BJ (cell line): ENCODE measurements around the gene EIF3A. TPM values are rescaled to one million over a fixed set of nuclear protein-coding genes. Genes with fewer than 3 reads are reported as not detected.

ENCODE experiments used
- CTCF ChIA-PET: fragments of 350-600 bp; formaldehyde crosslinking; extraction: SDS; loops from one replicate; lab custom pipeline; 2021; ENCODE audit warnings: antibody characterized with exemption, inconsistent platforms; lab: Yijun Ruan, JAX
- POLR2A ChIA-PET: fragments of 300-600 bp; sonication (Branson Sonifier 250); formaldehyde crosslinking; extraction: SDS; loops from one replicate; lab custom pipeline; 2021; ENCODE audit warnings: antibody characterized with exemption; lab: Charles Lee
- DNase-seq: peaks from one replicate; pipeline ENCODE4 v3.0.0-alpha.2; 2011; ENCODE audit warnings: low read depth
- H3K27me3 ChIP-seq: 2 replicates; pipeline ENCODE4 v1.6.0; 2011; ENCODE audit warnings: low read length; ENCODE audit not compliant: control insufficient read depth, insufficient read depth
- H3K36me3 ChIP-seq: 2 replicates; pipeline ENCODE4 v1.5.1; 2011; ENCODE audit warnings: low read length; ENCODE audit not compliant: control insufficient read depth, insufficient read depth
- H3K4me3 ChIP-seq: 2 replicates; pipeline ENCODE4 v1.5.1; 2011; ENCODE audit warnings: low read depth, mild to moderate bottlenecking, control low read depth, low read length
- polyA plus RNA-seq: library from polyadenylated mRNA; depleted of rRNA; stranded (reverse); fragments of >200 nt; gene quantifications from 2 replicates; pipeline ENCODE4 v1.2.3, GENCODE V29; 2011
- TF ChIP-seq, protein P1 (sequence below): IDR thresholded peaks from 2 replicates; pipeline ENCODE4 v1.5.1; 2011; ENCODE audit warnings: low read depth, mild to moderate bottlenecking, control low read depth, inconsistent platforms, low read length, moderate library complexity; ENCODE audit not compliant: insufficient read depth

EIF3A gene
- polyA plus RNA-seq, 1 experiment, result 17.5 TPM

DNA sequence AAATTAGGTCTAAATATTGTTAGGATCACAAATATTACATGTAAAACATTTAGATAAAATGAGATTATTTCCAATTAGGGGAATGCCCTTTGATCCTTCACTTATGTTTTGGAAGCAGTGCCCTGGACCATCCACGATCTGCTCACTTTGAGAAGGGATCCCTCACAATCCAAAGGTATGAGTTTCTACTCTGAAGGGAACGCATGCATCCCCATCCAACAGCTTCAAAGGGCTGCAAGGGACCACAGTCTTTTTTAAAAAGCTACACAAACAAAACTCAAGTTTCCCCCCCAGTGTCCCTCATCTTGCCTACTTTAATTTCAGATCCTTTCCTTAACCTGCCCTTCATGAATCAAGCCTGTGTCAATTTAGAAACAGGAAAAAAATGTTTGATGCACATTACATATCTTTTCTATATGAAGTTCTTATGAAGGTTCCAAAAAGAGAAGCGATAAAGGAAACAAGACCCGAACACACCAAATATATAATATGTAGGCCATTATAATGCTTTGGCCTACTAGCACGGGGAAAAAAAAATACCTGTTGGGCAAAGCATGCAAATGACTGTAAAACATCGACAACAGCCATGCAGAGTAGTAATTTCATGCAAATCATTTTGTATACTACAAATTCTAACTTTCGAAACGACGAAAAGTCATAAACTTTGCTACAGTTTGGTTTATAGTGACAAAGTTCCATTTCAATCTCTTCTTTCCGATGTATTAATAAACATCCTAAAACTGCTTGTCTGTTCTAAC, 2.0 kb downstream of the EIF3A start:
- peak overlapping the region; percentile 93 for H3K4me3 ChIP-seq
- POLR2A ChIA-PET, result no interaction called here
- TF ChIP-seq, protein P1, sequence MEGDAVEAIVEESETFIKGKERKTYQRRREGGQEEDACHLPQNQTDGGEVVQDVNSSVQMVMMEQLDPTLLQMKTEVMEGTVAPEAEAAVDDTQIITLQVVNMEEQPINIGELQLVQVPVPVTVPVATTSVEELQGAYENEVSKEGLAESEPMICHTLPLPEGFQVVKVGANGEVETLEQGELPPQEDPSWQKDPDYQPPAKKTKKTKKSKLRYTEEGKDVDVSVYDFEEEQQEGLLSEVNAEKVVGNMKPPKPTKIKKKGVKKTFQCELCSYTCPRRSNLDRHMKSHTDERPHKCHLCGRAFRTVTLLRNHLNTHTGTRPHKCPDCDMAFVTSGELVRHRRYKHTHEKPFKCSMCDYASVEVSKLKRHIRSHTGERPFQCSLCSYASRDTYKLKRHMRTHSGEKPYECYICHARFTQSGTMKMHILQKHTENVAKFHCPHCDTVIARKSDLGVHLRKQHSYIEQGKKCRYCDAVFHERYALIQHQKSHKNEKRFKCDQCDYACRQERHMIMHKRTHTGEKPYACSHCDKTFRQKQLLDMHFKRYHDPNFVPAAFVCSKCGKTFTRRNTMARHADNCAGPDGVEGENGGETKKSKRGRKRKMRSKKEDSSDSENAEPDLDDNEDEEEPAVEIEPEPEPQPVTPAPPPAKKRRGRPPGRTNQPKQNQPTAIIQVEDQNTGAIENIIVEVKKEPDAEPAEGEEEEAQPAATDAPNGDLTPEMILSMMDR, result no peak
- CTCF ChIA-PET, result no interaction called here
- H3K36me3 ChIP-seq, result no peaks in the 10 kb centered on the region; the same call in 1 of the 2 replicates
- no peak for DNase-seq
- H3K27me3 ChIP-seq, result no peaks in the 10 kb centered on the region

DNA sequence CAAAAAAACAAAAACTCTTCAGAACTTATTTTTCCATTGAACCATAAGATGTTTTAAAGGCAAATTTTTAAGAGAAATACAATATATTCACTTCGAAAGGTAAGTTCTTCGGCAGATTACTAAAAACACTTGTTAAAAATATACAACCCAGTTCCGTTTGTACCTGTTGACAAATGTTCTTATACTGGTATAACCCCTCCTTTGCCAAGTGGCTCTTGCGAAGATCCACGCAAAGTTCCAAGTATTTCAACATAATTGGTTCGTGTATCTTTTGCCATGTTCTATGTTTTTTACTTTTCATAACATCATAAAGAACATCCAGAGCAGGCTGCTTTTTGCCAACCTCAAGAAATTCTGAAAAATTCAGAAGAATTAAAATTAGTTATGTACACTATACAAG, 7.0 kb downstream of the EIF3A start:
- TF ChIP-seq, protein P1, result no peak
- DNase-seq, result no peak
- Histone ChIP-seq H3K4me3 (no peak overlapping the region), H3K36me3 (peaks cover 4% of the 10 kb centered on the region), H3K27me3 (no peaks in the 10 kb centered on the region)
- POLR2A ChIA-PET, result no interaction called here
- CTCF ChIA-PET, result interaction anchor here (1.4 kb wide), 1 partner anchor 31 kb away, joined by 3 read pairs; no protein-coding TSS in a partner anchor

DNA sequence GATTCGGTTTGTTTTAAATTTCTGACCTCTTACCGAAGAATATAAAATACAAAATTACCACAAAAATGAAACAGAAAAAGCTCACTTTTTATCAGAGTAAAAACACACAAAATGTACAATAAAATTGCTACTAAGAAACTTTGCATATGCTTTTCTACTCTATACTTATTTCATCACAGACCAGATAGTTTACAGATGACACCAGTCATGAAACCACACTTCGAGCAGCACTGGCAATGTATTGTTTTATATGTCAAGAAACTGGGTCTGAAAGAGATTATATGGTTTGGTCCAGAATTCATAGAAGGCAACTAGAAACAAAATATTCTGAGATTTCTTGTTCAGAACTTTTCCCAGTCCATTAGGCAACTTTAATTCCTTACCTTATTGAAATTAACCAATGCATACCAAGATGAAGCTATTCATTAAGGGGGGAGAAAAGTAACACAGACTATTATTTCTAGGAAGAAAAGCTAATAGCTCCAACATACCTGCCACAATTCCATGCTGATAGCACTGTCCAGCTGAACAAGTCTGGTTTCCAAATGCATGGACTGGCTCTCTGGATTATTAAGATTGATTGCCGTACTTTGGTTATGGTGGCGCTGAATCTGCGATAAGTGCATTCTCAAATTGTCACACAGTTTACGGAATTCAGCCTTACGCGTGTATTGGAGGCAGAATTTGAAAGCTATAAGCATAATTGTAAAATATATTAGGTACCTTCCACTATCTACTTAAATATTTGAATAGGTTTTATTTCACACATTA, 10.0 kb downstream of the EIF3A start:
- DNase-seq, result no peak
- Histone ChIP-seq H3K27me3 (no peaks in the 10 kb centered on the region), H3K36me3 (peaks cover 12% of the 10 kb centered on the region), H3K4me3 (no peak overlapping the region)
- ChIA-PET POLR2A (interaction anchor here (0.5 kb wide), 1 partner anchor 10 kb away, joined by 3 read pairs; the partner anchor contains the start of gene EIF3A), CTCF (interaction anchor here (0.7 kb wide), 1 partner anchor 65 kb away, joined by 4 read pairs; no protein-coding TSS in a partner anchor)
- TF ChIP-seq, protein P1, result no peak

DNA sequence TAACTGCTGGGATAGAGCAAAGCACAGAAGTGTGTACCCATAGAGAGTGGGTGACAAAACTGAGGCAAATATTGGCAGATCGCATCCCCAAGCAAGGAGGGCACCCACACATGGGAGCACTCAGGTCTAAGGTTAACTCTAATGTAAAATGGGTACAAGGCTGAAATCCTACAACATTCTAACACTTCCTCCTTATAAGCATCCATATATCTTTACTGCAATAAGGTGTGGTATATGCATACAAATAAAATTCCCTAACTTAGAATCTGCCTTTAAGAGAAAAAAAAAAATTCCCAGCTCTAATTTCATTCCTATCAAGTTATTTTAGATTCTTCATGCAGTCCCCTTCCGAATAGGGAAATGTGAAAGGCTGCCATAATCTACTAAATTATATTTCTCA, 18.7 kb downstream of the EIF3A start:
- H3K36me3 ChIP-seq, result peaks cover 26% of the 10 kb centered on the region
- no peak for DNase-seq
- H3K27me3 ChIP-seq, result no peaks in the 10 kb centered on the region
- POLR2A ChIA-PET, result no interaction called here
- TF ChIP-seq, protein P1, result no peak
- H3K4me3 ChIP-seq, result no peak overlapping the region
- CTCF ChIA-PET, result no interaction called here

DNA sequence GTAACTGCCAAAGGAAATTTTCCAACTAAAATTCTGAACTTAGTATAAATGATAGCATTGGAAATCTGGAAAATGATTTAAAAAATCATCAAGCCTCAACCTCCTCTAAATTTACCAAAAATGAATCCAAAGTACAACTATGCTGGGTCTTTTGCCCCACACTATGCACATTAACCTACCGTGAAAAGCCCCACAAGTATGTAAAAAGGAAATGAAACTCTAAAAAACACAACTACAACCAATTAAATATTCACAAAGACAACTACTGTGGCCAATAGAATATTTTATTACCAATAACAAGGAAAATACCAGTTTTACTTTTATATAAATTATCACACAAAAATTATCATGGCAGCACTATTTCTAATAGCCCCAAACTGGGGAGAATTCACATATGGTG, 19.3 kb downstream of the EIF3A start:
- DNase-seq, result no peak
- ChIA-PET POLR2A (no interaction called here), CTCF (no interaction called here)
- TF ChIP-seq, protein P1, result no peak
- Histone ChIP-seq H3K36me3 (peaks cover 22% of the 10 kb centered on the region), H3K27me3 (no peaks in the 10 kb centered on the region), H3K4me3 (no peak overlapping the region)
